Subcutaneous abdominal adipose tissue (tissue), 5 donors: ENCODE measurements around the gene LAMA2.

ENCODE experiments used
- H3K27ac ChIP-seq: one replicate; pipeline ENCODE4 v1.7.0; 2013; ENCODE audit warnings: low read depth, mild to moderate bottlenecking, inconsistent platforms, low read length, moderate library complexity
- H3K27me3 ChIP-seq, 5 donors: one replicate each; pipeline ENCODE4 v1.7.0; 2013; ENCODE audit warnings: low read length in 5 of 5, inconsistent platforms in 1 of 5; ENCODE audit not compliant: control insufficient read depth in 5 of 5, insufficient read depth in 4 of 5
- H3K36me3 ChIP-seq, 5 donors: one replicate each; pipeline ENCODE4 v1.7.0; 2013; ENCODE audit warnings: low read length in 5 of 5; ENCODE audit not compliant: control insufficient read depth in 5 of 5, insufficient read depth in 5 of 5
- H3K4me1 ChIP-seq, 5 donors: one replicate each; pipeline ENCODE4 v1.7.0; 2013; ENCODE audit warnings: low read length in 5 of 5, mild to moderate bottlenecking in 3 of 5, moderate library complexity in 1 of 5; ENCODE audit not compliant: control insufficient read depth in 5 of 5, insufficient read depth in 5 of 5
- H3K4me3 ChIP-seq, 5 donors: one replicate each; pipeline ENCODE4 v1.7.0; 2013; ENCODE audit warnings: low read length in 5 of 5, low read depth in 1 of 5
- H3K9ac ChIP-seq, 5 donors: one replicate each; pipeline ENCODE4 v1.7.0; 2013; ENCODE audit warnings: low read length in 5 of 5, mild to moderate bottlenecking in 4 of 5, moderate library complexity in 3 of 5
- H3K9me3 ChIP-seq, 5 donors: one replicate each; pipeline ENCODE4 v1.7.0; 2013; ENCODE audit warnings: low read length in 5 of 5; ENCODE audit not compliant: control insufficient read depth in 5 of 5
- donor health status: healthy.
- donor health status: healthy.
- donor health status: healthy.
- donor health status: healthy.
- donor health status: healthy.

LAMA2 gene

GRCh38 chr6:129497481-129498441 is 614.8 kb downstream of the LAMA2 start:
- peaks cover 0 to 8% (median 0%) of the 10 kb centered on the region in 5 donors for H3K36me3 ChIP-seq
- H3K9me3 ChIP-seq: no peaks in the 10 kb centered on the region
- H3K27ac ChIP-seq: no peak overlapping the region
- no peaks in the 10 kb centered on the region for H3K27me3 ChIP-seq
- no peak overlapping the region for H3K4me3 ChIP-seq
- H3K9ac ChIP-seq: no peak overlapping the region
- H3K4me1 ChIP-seq: peaks cover 0 to 13% (median 6%) of the 10 kb centered on the region in 5 donors

DNA sequence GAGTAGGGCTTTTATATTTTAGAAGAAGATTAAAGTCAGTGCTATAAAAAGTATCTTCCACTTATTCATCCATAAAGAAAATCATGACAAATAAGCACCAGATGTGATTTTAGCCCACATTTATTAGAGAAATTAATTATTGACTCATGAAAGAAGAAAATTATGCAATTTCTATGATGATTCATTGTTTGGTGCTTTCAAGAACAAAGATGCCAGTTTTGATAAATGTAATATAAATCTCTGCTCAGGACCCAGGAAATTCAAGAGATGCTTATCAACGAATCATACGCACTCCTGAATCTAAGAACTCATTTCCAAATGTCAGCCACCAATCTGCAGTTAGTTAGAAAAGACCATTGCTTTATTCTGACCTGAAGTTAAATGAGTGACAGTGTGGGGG is 615.6 kb downstream of the LAMA2 start:
- H3K36me3 ChIP-seq: peaks cover 0 to 8% (median 2%) of the 10 kb centered on the region in 5 donors
- no peaks in the 10 kb centered on the region for H3K27me3 ChIP-seq
- peak overlapping the region; percentile 12 for H3K27ac ChIP-seq
- peak overlapping the region in 1 of 5 donors; percentile 44 for H3K9ac ChIP-seq
- H3K9me3 ChIP-seq: no peaks in the 10 kb centered on the region
- H3K4me1 ChIP-seq: peaks cover 0 to 13% (median 6%) of the 10 kb centered on the region in 5 donors
- H3K4me3 ChIP-seq: peak overlapping the region in 1 of 5 donors; percentile 28

GRCh38 chr6:129498950-129499842 is 616.3 kb downstream of the LAMA2 start:
- peaks cover 0 to 13% (median 6%) of the 10 kb centered on the region in 5 donors for H3K4me1 ChIP-seq
- H3K9ac ChIP-seq: peak overlapping the region in 2 of 5 donors; percentile 5 to 44
- H3K4me3 ChIP-seq: peak overlapping the region in 1 of 5 donors; percentile 28
- no peaks in the 10 kb centered on the region for H3K9me3 ChIP-seq
- no peaks in the 10 kb centered on the region for H3K27me3 ChIP-seq
- H3K36me3 ChIP-seq: peaks cover 0 to 5% (median 0%) of the 10 kb centered on the region in 5 donors
- H3K27ac ChIP-seq: peak overlapping the region; percentile 12

- Histone ChIP-seq H3K36me3 (peaks cover 0 to 4% (median 0%) of the 10 kb centered on the region in 5 donors), H3K9me3 (no peaks in the 10 kb centered on the region), H3K9ac (no peak overlapping the region), H3K27ac (peak overlapping the region; percentile 6), H3K27me3 (no peaks in the 10 kb centered on the region), H3K4me3 (no peak overlapping the region), H3K4me1 (peaks cover 0 to 13% (median 6%) of the 10 kb centered on the region in 5 donors)
Measured at GRCh38 chr6:129499843-129500219, 616.9 kb downstream of the LAMA2 start.

DNA sequence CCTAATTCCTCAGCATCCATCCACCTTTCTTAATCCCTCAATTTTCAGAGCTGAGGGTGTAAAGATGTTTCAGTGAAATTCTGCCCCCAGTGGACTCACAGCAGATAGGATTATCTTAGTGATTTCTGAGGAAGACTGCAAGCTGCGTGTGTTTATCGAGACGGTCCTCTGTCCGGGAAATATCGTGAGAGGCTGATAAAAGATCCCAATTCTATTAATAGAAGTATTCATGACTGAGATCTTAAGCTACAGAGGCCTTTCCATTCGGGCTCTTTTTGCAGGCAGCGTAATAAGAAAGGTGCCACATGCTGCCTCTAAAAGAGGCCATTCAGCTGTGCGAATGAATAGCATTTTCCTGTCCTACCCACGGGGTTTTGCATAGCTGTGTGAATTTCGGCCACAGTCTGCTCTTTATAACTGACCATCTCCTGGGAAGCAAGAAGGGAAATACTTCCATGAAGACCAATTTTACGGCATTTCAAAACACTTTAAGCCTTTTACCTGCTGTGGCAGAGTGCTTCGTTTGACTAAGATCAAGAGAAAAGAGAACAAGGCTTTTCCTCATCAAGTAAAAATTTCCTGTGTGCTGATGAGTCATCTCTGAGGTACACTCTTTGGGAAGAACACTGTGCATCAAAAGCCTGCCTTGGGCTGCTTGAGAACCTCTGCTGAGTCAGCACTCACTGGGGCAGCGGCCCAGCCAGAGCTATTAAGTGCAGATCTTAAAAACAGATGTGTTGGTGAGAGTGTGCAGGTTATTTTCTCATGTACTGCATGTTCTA is 618.2 kb downstream of the LAMA2 start:
- Histone ChIP-seq H3K27ac (no peak overlapping the region), H3K27me3 (no peaks in the 10 kb centered on the region), H3K4me1 (peaks cover 0 to 13% (median 6%) of the 10 kb centered on the region in 5 donors), H3K36me3 (peaks cover 0 to 4% (median 0%) of the 10 kb centered on the region in 5 donors), H3K4me3 (no peak overlapping the region), H3K9me3 (no peaks in the 10 kb centered on the region), H3K9ac (peak overlapping the region in 1 of 5 donors; percentile 32)

DNA sequence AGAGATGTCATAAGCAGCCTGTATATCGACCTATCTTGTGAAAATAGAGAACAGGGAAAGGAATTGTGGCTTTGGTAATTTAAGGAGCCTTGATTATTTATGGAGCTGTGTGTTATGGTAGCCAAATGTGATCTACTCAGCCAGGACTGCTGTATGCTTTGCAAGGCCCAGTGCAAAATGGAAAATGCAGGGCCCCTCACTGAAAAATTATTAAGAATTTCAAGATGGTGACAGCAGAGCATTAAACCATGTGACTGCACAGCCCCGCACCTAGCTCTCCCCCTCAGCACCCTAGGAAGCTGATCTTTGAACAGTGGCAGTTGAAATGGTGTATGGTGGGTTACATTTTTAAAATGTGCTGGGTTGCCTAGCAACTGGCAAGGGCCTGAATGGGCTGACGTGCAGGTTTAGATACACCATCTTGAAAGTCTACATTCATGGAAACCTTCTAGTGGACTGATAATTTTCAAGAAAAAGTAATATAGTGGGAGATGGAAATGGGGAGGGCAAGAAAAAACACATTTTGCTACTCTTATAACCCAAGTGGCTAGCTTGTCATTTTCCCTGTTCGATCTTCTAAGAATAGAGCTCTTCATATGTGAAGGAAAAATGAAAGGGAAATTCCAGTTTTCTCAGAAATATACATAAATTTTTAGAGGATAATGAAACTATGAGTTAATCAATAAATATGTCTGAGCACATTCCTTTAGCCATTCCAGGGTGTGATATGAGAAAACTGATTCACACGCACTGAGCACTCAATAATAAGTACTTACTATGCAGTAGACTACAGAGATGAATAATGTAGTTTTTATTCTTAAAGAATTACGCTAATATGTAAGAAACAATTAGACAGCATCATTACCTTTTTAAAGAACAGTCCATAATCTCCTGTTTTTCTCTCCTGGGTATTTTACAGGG is 619.1 kb downstream of the LAMA2 start:
- Histone ChIP-seq H3K9ac (no peak overlapping the region), H3K9me3 (no peaks in the 10 kb centered on the region), H3K27me3 (no peaks in the 10 kb centered on the region), H3K36me3 (peaks cover 0 to 4% (median 0%) of the 10 kb centered on the region in 5 donors), H3K4me1 (peaks cover 0 to 13% (median 6%) of the 10 kb centered on the region in 5 donors), H3K4me3 (no peak overlapping the region), H3K27ac (no peak overlapping the region)

DNA sequence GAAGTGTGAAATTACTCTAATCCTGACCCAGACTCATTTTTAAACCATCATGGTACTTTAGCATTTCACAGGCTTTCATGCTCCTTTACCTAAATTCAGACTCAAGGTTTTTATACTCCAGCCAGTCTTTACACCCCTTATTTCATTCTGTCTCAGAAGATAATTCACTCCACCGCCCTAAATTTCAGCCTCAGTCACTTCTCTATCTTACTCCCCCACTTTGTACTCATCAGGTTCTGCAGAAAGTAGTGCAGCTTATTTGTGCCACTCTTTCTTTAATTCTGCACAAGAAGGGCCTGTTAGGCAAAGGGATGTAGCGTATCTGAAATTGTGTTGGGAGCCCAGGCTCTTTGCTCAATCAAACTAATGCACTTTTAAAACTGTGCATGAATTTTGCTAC is 621.5 kb downstream of the LAMA2 start:
- Histone ChIP-seq H3K27me3 (no peaks in the 10 kb centered on the region), H3K4me3 (no peak overlapping the region), H3K4me1 (peaks cover 0 to 9% (median 3%) of the 10 kb centered on the region in 5 donors), H3K36me3 (peaks cover 0 to 5% (median 2%) of the 10 kb centered on the region in 5 donors), H3K9ac (no peak overlapping the region), H3K27ac (no peak overlapping the region), H3K9me3 (no peaks in the 10 kb centered on the region)

GRCh38 chr6:129507059-129507807 is 624.3 kb downstream of the LAMA2 start:
- Histone ChIP-seq H3K4me1 (no peaks in the 10 kb centered on the region), H3K9ac (no peak overlapping the region)

More at GRCh38 chr6:129507059-129507807, 624.3 kb downstream of the LAMA2 start:
- Histone ChIP-seq H3K27me3 (no peaks in the 10 kb centered on the region), H3K9me3 (no peaks in the 10 kb centered on the region), H3K36me3 (peaks cover 0 to 5% (median 2%) of the 10 kb centered on the region in 5 donors), H3K4me3 (no peak overlapping the region), H3K27ac (no peak overlapping the region)
